Mesenteric fat pad (tissue), 1 donor: ENCODE results near the gene UNC13B. TPM values are rescaled to one million over a fixed set of nuclear protein-coding genes. Genes with fewer than 3 reads are reported as not detected.
"Not testable (repeated sequence)": the region's sequence is repeated elsewhere in the genome, so short reads cannot be mapped to it uniquely, and the experiment has no call there.

Source experiments
- DNase-seq: peaks from one replicate; pipeline ENCODE4 v3.0.0-alpha.2; 2020; ENCODE audit warnings: low spot score
- total RNA-seq: library from RNA; stranded (reverse); fragmentation: NEBNext Ultra II Directional; extraction: Animal tissue kit (Norgen Biotek cat#: 25700); gene quantifications from one replicate; pipeline ENCODE4 v1.2.1, GENCODE V29; 2021
- donor health status: DM: yes; HTN: yes; CAD: no.

The UNC13B gene
- total RNA-seq, 1 donor from 2014 or later = 29.0 TPM

DNA sequence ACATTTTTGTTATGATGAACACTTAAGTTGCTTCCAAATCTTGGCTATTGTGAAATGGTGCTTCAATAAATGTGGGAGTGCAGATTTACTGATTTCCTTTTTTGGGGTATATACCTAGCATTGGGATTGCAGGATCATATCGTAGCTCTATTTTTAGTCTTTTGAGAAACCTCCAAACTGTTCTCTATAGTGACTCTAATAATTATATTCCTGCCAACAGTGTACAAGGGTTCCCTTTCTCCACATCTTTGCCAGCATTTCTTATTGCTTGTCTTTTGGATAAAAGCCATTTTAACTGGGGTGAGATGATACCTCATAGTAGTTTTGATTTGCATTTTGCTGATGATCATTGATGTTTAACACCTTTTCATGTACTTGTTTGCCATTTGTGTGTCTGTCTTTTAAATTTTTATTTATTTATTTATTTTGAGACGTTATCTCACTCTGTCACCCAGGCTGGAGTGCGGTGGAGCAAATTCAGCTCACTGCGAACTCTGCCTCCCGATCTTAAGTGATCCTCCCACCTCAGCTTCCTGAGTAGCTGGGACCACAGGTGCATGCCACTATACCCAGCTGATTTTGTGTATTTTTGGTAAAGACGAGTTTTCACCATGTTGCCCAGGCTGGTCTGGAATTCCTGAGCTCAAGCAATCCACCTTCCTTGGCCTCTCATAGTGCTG, 59.0 kb downstream of the UNC13B start:
- DNase-seq = no peak

DNA sequence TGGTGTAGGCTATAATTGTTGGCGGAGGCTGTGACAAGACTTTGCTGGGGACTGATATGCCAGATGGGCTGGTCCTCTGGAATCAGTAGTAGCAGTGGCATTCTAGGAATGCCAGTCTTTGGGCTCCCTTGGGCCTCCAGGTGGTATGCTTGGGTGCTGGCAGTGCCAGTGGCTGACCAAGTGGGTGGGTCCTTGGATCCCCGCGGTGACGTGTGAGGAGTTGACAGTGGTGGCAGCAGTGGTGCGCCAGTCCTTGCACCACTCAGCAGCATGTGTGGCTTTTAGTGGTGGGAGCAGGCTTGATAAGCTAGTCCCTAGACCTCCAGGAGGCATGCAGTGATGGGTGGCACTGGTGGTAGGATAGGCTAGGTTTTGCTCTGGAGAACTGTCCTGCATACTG, 63.9 kb downstream of the UNC13B start:
- DNase-seq = no peak

DNA sequence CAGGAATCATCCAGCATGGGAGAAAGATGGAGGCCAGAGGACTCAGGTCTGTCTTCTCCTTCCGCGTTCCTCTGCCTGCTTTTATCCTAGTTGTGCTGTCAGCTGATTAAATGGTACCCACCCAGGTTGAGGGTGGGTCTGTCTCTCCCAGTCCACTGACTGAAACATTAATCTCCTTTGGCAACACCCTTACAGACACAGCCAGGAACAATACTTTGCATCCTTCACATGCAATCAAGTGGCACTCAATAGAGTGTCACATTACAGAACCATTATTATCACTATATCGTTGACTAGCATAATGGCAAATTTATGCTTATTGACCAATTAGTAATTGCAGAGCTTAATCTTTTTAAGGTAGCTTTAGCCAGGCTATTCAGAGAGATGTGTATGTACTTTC, 64.8 kb downstream of the UNC13B start:
- no peak for DNase-seq

- no peak for DNase-seq
Observed at GRCh38 chr9:35227284-35227683, 65.5 kb downstream of the UNC13B start.

- no peak for DNase-seq
Observed at GRCh38 chr9:35229066-35229778, 67.4 kb downstream of the UNC13B start.

- no peak for DNase-seq
Observed at GRCh38 chr9:35229779-35230143, 68.0 kb downstream of the UNC13B start.

- DNase-seq = no peak
Observed at GRCh38 chr9:35232867-35233544, 71.2 kb downstream of the UNC13B start.

DNA sequence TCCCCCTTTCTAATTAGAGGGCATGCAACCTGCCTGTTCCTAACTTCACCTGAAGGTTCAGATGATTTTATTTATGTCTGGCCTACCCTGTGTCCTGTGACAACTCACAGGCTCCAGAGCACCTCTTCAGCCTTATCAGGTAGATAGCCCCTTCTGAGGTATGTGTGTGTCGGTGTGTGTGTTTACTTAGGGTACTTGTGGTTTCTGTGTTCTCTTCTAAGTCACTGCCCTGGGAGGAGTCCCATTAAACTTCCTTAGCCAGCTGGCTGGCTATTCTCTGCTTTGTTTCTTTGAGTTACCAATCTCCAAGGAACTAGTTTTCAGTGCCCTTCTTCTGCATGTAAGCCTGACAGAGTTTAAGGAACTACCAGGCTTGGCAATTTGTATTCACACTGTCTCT, 74.9 kb downstream of the UNC13B start:
- DNase-seq = no peak

DNA sequence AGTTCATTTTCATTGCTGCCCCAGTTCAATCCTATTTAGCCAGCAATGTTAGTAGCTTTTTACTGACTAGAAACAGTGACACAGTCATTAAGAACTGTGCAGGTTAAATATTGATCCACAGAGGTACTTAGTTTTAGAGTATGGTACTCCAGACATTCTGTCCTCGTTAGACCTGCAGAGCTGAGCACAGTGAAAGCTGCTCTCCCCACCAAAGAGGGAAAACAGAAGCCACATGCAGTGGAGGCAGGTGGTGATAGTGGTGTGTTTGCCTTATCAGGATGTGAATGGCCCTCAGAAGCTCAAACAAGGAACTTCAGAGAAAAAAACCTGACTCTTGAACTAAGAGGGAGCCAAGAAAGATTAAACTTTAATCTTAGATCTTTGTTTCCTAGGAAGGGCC, 75.5 kb downstream of the UNC13B start:
- DNase-seq = no peak

DNA sequence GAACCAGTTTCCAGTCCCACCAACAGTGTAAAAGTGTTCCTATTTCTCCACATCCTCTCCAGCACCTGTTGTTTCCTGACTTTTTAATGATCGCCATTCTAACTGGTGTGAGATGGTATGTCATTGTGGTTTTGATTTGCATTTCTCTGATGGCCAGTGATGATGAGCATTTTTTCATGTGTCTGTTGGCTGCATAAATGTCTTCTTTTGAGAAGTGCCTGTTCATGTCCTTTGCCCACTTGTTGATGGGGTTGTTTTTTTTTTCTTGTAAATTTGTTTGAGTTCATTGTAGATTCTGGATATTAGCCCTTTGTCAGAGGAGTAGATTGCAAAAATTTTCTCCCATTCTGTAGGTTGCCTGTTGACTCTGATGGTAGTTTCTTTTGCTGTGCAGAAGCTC, 84.1 kb downstream of the UNC13B start:
- not testable (repeated sequence) for DNase-seq

GRCh38 chr9:35253075-35253474, 91.3 kb downstream of the UNC13B start:
- DNase-seq = no peak

GRCh38 chr9:35254237-35254636, 92.4 kb downstream of the UNC13B start:
- no peak for DNase-seq

DNA sequence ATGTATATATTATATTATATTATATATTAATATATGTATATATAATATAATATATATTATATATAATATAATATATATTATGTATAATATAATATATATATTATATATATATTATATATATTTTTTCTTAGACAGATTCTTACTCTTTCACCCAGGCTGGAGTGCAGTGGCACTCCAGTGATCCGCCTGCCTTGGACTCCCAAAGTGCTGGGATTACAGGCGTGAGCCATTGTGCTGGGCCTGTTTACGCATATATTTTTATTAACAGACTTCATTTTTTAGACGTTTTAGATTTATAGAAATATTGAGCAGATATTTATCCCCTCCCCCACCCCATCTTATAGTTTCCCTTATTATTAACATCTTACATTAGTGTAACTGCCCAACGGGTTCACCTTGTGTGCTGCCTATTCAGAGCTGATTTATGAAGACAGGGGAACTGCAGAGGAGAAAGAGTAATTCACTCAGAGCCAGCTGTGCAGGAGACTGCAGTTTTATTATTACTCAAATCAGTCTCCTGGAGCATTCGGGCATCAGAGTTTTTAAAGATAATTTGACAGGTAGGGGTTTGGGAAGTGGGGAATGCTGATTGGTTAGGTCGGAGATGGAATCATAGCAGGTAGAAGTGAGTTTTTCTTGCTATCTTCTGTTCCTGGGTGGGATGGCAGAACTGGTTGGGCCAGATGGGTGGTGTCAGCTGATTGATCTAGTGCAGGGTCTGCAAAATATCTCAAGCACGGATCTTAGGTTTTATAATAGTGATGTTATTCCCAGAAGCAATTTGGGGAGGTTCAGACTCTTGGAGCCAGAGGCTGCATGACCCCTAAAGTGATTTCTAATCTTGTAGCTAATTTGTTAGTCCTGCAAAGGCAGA, 93.4 kb downstream of the UNC13B start:
- DNase-seq = no peak

DNA sequence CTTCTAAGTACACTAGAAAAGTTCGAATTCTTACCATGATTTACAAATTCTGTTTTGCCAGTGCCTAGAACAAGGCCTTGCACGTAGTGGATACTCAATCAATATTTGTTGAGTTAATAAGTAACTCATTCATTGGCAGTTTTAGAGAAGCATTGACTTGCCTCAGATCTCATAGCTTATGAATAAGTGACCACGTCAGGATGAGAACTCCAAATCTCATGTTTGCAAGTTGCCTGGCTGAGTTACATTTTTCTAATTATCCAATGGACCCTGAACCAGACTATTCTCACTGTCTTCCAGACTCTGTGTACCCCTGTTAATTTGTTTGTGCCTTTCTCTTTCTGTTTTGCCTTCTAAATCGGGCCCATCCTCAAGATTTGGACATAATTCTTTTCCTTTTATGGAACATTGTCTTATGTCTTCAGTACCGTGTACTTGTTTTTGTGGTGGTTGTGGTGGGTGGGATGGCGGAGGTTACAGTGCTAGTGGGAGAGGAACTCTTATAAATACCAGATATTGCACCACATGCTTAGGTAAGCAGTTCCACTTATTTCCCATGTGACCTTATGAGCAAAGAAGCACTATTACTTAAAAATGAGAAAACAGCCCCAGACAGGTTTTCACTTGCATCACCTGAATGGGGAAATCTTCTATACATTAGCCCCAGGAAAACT, 96.3 kb downstream of the UNC13B start:
- no peak for DNase-seq

- DNase-seq = no peak
Observed at GRCh38 chr9:35258660-35259474, 97.1 kb downstream of the UNC13B start.

DNA sequence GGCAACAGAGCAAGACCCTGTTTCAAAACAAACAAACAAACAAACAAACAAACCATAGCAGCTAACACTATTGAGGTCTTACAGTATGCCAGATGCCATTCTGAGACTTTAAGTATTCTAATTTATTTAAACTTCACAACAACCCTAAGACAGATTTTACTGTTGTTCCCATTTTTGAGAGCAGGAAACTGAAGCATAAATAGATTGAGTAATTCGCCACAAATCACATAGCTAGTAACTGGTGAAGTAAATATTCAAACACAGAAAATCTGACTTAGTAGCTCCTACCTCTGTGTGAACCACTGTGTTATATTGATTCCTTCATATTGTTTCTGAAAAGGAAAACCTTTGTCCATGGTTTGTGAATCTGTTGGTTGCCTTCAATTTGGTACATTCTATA, 98.4 kb downstream of the UNC13B start:
- no peak for DNase-seq

DNA sequence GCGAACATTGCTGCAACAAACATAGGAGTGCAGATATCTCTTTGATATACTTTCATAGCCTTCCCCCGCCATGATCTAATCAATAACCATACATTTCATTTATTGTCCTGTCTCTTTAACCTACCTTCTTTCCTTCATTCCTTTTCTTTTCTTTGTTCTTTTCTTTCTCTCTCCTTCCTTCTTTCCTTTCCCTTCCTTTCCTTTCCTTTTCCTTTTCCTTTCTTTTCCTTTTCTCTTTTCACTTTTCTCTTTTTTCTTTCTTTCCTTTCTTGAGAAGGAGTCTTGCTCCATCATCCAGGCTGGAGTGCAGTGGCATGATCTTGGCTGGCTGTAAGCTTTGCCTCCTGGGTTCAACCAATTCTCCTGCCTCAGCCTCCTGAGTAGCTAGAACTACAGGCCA, 100.3 kb downstream of the UNC13B start:
- no peak for DNase-seq

- DNase-seq = no peak
Observed at GRCh38 chr9:35267710-35268109, 105.9 kb downstream of the UNC13B start.

- no peak for DNase-seq
Observed at GRCh38 chr9:35269919-35270318, 108.1 kb downstream of the UNC13B start.

- DNase-seq = no peak
Observed at GRCh38 chr9:35271637-35272036, 109.8 kb downstream of the UNC13B start.
